Kidney (tissue), 14 donors: ENCODE results near the gene LYSMD1. TPM values are rescaled to one million over a fixed set of nuclear protein-coding genes. Genes with fewer than 3 reads are reported as not detected.

ENCODE experiments used
- DNase-seq, 5 donors: peaks; one replicate each; pipeline ENCODE4 v3.0.0-alpha.2; 2013 to 2020
- FAIRE-seq: peaks from 2 replicates; lab custom pipeline; 2012; peaks lifted over from hg19 to GRCh38; lab: Jason Lieb, UNC
- H3K27ac ChIP-seq, 2 donors: one replicate each; pipeline ENCODE4 v1.7.0; 2013; ENCODE audit warnings: low read depth in 2 of 2, low read length in 2 of 2, inconsistent platforms in 1 of 2
- H3K27me3 ChIP-seq: one replicate; pipeline ENCODE4 v1.7.1; 2013; ENCODE audit warnings: low read length, inconsistent platforms; ENCODE audit not compliant: control insufficient read depth, insufficient read depth
- H3K36me3 ChIP-seq, 3 donors: one replicate each; pipeline versions ENCODE4 v1.7.0 to v1.7.1; 2013; ENCODE audit warnings: low read length in 3 of 3, control low read depth in 1 of 3, inconsistent platforms in 1 of 3; ENCODE audit not compliant: insufficient read depth in 3 of 3, control insufficient read depth in 2 of 3
- H3K4me1 ChIP-seq, 3 donors: one replicate each; pipeline versions ENCODE4 v1.7.0 to v1.7.1; 2013; ENCODE audit warnings: low read length in 3 of 3, inconsistent platforms in 1 of 3, low read depth in 1 of 3; ENCODE audit not compliant: control insufficient read depth in 2 of 3, insufficient read depth in 2 of 3
- H3K4me3 ChIP-seq, 3 donors: one replicate each; pipeline versions ENCODE4 v1.7.0 to v1.8.1; 2013; ENCODE audit warnings: low read length in 3 of 3, control low read depth in 1 of 3, inconsistent platforms in 1 of 3
- H3K9ac ChIP-seq, 3 donors: one replicate each; pipeline versions ENCODE4 v1.7.0 to v1.7.1; 2013; ENCODE audit warnings: low read length in 3 of 3, control low read depth in 1 of 3, inconsistent platforms in 1 of 3
- H3K9me3 ChIP-seq, 3 donors: one replicate each; pipeline versions ENCODE4 v1.7.0 to v1.7.1; 2013; ENCODE audit warnings: low read length in 3 of 3, control low read depth in 1 of 3, inconsistent platforms in 1 of 3; ENCODE audit not compliant: control insufficient read depth in 2 of 3, insufficient read depth in 1 of 3
- CTCF ChIP-seq: IDR thresholded peaks from 3 replicates; pipeline ENCODE4 v1.5.1; 2012; ENCODE audit warnings: mild to moderate bottlenecking, moderate library complexity, borderline replicate concordance; ENCODE audit not compliant: insufficient read depth; ENCODE audit errors: extremely low read depth
- intact Hi-C: fragments of 100-400 bp; cut with DNase I; formaldehyde crosslinking; loops from one replicate; pipeline ENCODE4 v1.11.1; 2022
- polyA plus RNA-seq: library from polyadenylated mRNA; stranded (reverse); fragments of 350-450 nt; fragmentation: Illumina TruSeq; extraction: RNeasy Lipid Tissue Mini Kit (QIAGEN cat#74804); gene quantifications from one replicate; pipeline ENCODE4 v1.2.3, GENCODE V29; 2014; ENCODE audit warnings: low read depth, low replicate concordance; ENCODE audit not compliant: insufficient read depth
- total RNA-seq: library from RNA; stranded (reverse); fragmentation: NEBNext Ultra II Directional; extraction: Animal tissue kit (Norgen Biotek cat#: 25700); gene quantifications from one replicate; pipeline ENCODE4 v1.2.1, GENCODE V29; 2021
- donor health status: control.
- donor health status: control.
- donor health status: control.
- donor health status: control.
- donor health status: control.
- donor health status: DM: yes; HTN: yes; CAD: no.
- donor health status: Normal renal cell carcinoma (clear cell type).

The LYSMD1 gene
- total and polyA plus RNA-seq, 2 donors from 2014 or later = 7.9 to 9.1 TPM

GRCh38 chr1:151128800-151129199, 36.9 kb downstream of the LYSMD1 start:
- TF ChIP-seq CTCF = no peak

GRCh38 chr1:151124763-151125403, 40.8 kb downstream of the LYSMD1 start:
- DNase-seq (peak in 1 of 5 donors; percentile 15), FAIRE-seq (no peak)
- Histone ChIP-seq H3K27ac (no peak overlapping the region), H3K9ac (no peak overlapping the region), H3K4me3 (no peak overlapping the region), H3K27me3 (no peaks in the 10 kb centered on the region), H3K9me3 (no peaks in the 10 kb centered on the region), H3K4me1 (no peaks in the 10 kb centered on the region), H3K36me3 (peaks cover 0 to 2% (median 0%) of the 10 kb centered on the region in 3 donors)
- intact Hi-C loops = no loop called here
- no peak for TF ChIP-seq CTCF

More at GRCh38 chr1:151128800-151129199, 36.9 kb downstream of the LYSMD1 start:
- no peak overlapping the region for H3K4me3 ChIP-seq
- DNase-seq (no peak), FAIRE-seq (no peak)
- no peaks in the 10 kb centered on the region for H3K27me3 ChIP-seq
- H3K27ac ChIP-seq = no peak overlapping the region
- no peak overlapping the region for H3K9ac ChIP-seq
- H3K36me3 ChIP-seq = peaks cover 0 to 2% (median 0%) of the 10 kb centered on the region in 3 donors
- intact Hi-C loops = no loop called here
- no peaks in the 10 kb centered on the region for H3K9me3 ChIP-seq
- H3K4me1 ChIP-seq = peaks cover 0 to 4% (median 0%) of the 10 kb centered on the region in 3 donors

- H3K27me3 ChIP-seq = no peaks in the 10 kb centered on the region
- H3K9me3 ChIP-seq = no peaks in the 10 kb centered on the region
- FAIRE-seq (no peak), DNase-seq (no peak)
- no peak overlapping the region for H3K4me3 ChIP-seq
- no peak overlapping the region for H3K27ac ChIP-seq
- H3K9ac ChIP-seq = no peak overlapping the region
- intact Hi-C loops = no loop called here
- H3K36me3 ChIP-seq = peaks cover 3 to 7% (median 3%) of the 10 kb centered on the region in 3 donors
- H3K4me1 ChIP-seq = no peaks in the 10 kb centered on the region
- no peak for TF ChIP-seq CTCF
These were observed 51.8 kb downstream of the LYSMD1 start for GRCh38 chr1:151113877-151114276.

Other genes with a start within 250 kb of the LYSMD1 start
- 51.6 TPM for gene SETDB1, start 239.5 kb downstream of the LYSMD1 start, total RNA-seq
- gene SETDB1, start 239.5 kb downstream of the LYSMD1 start, polyA plus RNA-seq = 12.1 TPM
- gene CERS2, start 191.1 kb downstream of the LYSMD1 start, total RNA-seq = 268 TPM
- 258 TPM for gene CERS2, start 191.1 kb downstream of the LYSMD1 start, polyA plus RNA-seq
- gene ANXA9, start 183.6 kb downstream of the LYSMD1 start, total RNA-seq = 3.3 TPM
- gene ANXA9, start 183.6 kb downstream of the LYSMD1 start, polyA plus RNA-seq = 38.5 TPM
- gene MINDY1, start 159.0 kb downstream of the LYSMD1 start, total RNA-seq = 33.5 TPM
- 35.1 TPM for gene MINDY1, start 159.0 kb downstream of the LYSMD1 start, polyA plus RNA-seq
- 24.0 TPM for gene PRUNE1, start 157.5 kb downstream of the LYSMD1 start, total RNA-seq
- 25.6 TPM for gene PRUNE1, start 157.5 kb downstream of the LYSMD1 start, polyA plus RNA-seq
- gene BNIPL, start 129.3 kb downstream of the LYSMD1 start, total RNA-seq = 0.54 TPM
- gene BNIPL, start 129.3 kb downstream of the LYSMD1 start, polyA plus RNA-seq = 3.1 TPM
- 6.2 TPM for gene C1orf56, start 118.2 kb downstream of the LYSMD1 start, total RNA-seq
- gene C1orf56, start 118.2 kb downstream of the LYSMD1 start, polyA plus RNA-seq = 12.8 TPM
- gene CDC42SE1, start 106.3 kb downstream of the LYSMD1 start, total RNA-seq = 107 TPM
- 36.6 TPM for gene CDC42SE1, start 106.3 kb downstream of the LYSMD1 start, polyA plus RNA-seq
- 1.4 TPM for gene MLLT11, start 105.5 kb downstream of the LYSMD1 start, total RNA-seq
- gene MLLT11, start 105.5 kb downstream of the LYSMD1 start, polyA plus RNA-seq = 2.3 TPM
- gene GABPB2, start 95.1 kb downstream of the LYSMD1 start, total RNA-seq = 20.5 TPM
- gene GABPB2, start 95.1 kb downstream of the LYSMD1 start, polyA plus RNA-seq = 4.7 TPM
- 7.6 TPM for gene SEMA6C, start 19.3 kb downstream of the LYSMD1 start, total RNA-seq
- 17.4 TPM for gene SEMA6C, start 19.3 kb downstream of the LYSMD1 start, polyA plus RNA-seq
- 6.3 TPM for gene TNFAIP8L2, start 9.3 kb downstream of the LYSMD1 start, total RNA-seq
- gene TNFAIP8L2, start 9.3 kb downstream of the LYSMD1 start, polyA plus RNA-seq = 1.8 TPM
- gene SCNM1, start 242 bp upstream of the LYSMD1 start, total RNA-seq = 33.4 TPM
- gene SCNM1, start 242 bp upstream of the LYSMD1 start, polyA plus RNA-seq = 57.7 TPM
- 0.66 TPM for gene TMOD4, start 10.1 kb upstream of the LYSMD1 start, total RNA-seq
- gene TMOD4, start 10.1 kb upstream of the LYSMD1 start, polyA plus RNA-seq = 0.65 TPM
- 52.6 TPM for gene VPS72, start 24.3 kb upstream of the LYSMD1 start, total RNA-seq
- 38.2 TPM for gene VPS72, start 24.3 kb upstream of the LYSMD1 start, polyA plus RNA-seq
- 49.0 TPM for gene PIP5K1A, start 32.6 kb upstream of the LYSMD1 start, total RNA-seq
- gene PIP5K1A, start 32.6 kb upstream of the LYSMD1 start, polyA plus RNA-seq = 15.5 TPM
- gene PSMD4, start 88.8 kb upstream of the LYSMD1 start, total RNA-seq = 123 TPM
- gene PSMD4, start 88.8 kb upstream of the LYSMD1 start, polyA plus RNA-seq = 178 TPM
- 30.3 TPM for gene ZNF687, start 116.4 kb upstream of the LYSMD1 start, total RNA-seq
- gene ZNF687, start 116.4 kb upstream of the LYSMD1 start, polyA plus RNA-seq = 8.5 TPM
- gene PI4KB, start 161.5 kb upstream of the LYSMD1 start, total RNA-seq = 60.9 TPM
- 43.5 TPM for gene PI4KB, start 161.5 kb upstream of the LYSMD1 start, polyA plus RNA-seq
- 46.6 TPM for gene RFX5, start 181.3 kb upstream of the LYSMD1 start, total RNA-seq
- gene RFX5, start 181.3 kb upstream of the LYSMD1 start, polyA plus RNA-seq = 17.9 TPM
- gene SELENBP1, start 206.8 kb upstream of the LYSMD1 start, total RNA-seq = 50.0 TPM
- 161 TPM for gene SELENBP1, start 206.8 kb upstream of the LYSMD1 start, polyA plus RNA-seq
- gene PSMB4, start 233.7 kb upstream of the LYSMD1 start, total RNA-seq = 212 TPM
- gene PSMB4, start 233.7 kb upstream of the LYSMD1 start, polyA plus RNA-seq = 436 TPM